GM19328 (cell line): ENCODE data around the gene DUSP10.

Source experiments
- ATAC-seq: cut with Tn5 transposase; IDR thresholded peaks from one replicate; pipeline ENCODE4 v1.9.1; 2021; ENCODE audit warnings: mild to moderate bottlenecking, moderate library complexity; ENCODE audit not compliant: unreplicated experiment

The DUSP10 gene

DNA sequence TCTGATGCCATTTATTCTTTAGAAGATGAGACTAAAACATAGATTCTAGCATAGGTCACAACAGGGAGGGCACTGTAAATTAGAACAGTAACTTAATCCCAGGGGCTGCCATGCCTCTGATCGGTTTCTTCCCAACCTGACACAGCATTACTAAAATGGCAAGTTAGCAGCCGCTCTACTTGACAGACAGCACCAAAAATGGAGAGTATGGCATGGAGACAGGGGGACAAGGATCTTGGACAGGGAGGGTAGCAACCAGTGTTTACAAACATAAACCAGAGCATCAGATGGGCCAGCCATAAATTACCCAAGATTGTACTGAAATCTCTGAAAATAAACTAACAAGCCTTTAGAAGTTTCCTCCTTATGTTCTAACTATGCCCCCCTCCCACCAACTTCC is 5.9 kb downstream of the DUSP10 start:
- ATAC-seq = no peak

GRCh38 chr1:221734187-221734586 is 7.7 kb downstream of the DUSP10 start:
- ATAC-seq = no peak

- ATAC-seq = no peak
Measured at GRCh38 chr1:221732052-221732451, 9.8 kb downstream of the DUSP10 start.

DNA sequence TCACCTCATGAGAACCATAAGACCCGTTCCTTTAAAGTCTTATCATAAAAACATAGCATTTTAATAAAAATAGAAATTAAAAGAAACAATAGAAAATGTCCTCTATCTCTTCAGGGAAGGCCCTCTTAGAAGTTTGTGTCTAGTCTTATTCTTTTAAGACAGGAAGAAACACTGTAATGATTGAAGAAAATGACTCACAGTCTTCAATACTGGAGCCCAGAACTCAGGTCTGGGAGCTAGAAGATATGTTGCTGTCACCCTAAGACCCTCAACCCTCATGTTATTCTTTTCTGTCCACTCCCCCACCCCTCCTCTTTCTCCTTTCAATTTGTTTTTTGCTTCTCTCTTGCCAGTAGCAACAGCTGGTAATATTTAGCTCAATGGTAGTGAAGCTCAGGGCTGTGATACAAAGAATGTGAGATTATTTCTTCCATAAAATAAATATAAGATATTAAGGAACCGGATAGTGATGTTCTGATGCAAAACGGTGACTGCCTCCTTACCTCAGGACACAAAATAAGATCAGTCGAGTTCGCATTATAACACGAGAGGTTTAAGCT is 12.0 kb downstream of the DUSP10 start:
- ATAC-seq = no peak

DNA sequence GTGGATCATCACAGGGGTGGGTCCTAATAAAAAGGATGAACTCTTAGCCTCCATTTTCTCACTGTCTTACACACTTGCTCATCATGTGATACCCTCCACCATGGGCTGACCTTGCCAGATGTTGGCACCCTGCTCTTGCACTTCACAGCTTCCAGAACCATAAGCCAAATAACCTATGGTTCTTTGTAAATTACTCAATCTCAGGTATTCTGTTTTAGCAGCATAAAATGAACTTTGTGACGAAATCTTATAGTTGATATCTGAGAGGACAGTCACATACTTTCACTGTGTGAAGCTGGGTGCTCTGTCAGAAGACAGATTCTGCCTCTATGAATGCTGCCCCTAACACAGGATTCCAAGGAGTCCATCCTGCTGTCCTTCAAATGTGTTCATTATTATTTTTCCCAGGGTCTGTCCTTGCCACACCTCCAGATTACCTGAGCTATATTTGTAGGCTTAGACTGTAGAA is 13.8 kb downstream of the DUSP10 start:
- no peak for ATAC-seq

DNA sequence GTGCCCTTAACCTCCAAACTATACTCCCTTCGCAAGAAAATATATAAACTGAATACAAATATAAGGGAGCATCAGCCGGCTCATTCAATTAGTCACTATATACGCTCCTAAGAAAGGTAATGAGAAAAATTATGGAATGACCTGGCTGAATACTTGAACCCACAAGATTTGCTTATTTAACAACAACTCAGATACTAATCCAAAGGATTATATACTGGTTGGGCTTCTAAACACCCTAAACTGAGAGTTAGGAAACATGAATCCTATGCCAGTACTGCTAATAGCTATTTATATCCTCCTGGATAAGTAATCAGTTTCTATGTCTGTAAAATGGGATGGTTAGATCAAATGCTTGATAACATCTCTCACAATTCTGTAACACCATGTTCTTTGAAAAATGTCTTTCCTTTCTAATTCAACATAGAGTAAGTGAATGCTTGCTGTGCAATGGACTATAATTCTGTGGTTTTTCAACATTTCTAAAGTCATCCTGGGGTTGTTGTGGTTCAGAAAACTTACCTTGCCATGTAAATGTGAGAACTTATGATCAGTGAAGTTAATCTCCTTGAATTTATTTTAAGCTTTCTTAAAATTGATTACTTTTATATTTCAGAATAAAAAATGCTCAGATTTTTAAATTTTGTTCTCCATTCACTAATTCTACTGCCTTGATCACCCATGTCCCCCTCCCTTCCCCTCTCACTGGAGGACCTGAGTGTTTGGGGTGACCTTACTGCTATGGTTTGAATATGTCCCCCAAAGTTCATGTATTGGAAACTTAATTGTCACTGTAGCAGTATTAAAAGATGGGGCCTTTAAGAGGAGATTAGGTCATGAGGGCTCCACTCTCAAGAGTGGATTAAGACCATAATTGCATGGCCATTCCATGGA is 14.5 kb downstream of the DUSP10 start:
- ATAC-seq = no peak

DNA sequence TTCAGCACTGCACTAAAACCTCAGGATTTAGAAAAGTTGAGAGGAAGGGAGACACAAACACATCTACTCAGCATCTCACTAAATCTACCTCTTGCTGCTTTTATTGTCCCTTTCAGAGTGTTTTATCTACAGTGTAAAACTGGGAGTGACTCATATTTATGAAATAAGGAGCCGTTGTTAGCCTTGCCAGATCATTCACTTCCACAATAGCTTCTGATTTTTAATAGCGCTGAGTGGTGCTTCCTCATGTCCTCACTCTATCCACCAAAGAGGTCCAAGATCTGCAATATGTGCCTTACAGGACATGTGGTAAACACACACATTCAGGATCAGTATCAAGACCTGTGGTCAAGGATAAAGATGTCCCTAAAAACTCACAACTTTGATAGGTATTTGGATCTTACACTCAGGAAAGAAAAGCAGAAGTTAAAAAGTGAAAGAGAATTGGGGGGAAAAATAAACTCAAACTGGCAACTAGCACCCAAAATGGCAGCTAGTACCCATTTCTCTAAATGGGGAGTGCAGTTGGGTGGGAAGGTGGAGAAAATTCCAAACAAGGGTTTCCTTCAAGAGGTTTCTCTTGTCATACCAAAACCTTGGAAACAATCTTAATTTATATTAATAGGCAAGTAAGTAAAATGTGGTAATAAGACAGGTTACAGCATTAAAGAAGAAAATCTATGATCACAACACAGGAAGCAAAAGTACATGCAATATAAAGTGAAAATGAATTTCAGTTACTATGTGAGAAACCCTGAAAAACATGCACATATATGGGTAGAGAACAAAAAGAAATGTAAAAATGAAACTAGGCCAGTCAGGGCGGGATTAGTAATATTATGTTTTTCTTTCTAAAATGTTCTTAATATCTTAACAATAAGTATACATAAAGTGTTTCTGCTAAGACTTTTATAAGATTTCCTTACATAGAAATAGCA is 15.9 kb downstream of the DUSP10 start:
- peak; percentile 41 for ATAC-seq

- ATAC-seq = no peak
Measured at GRCh38 chr1:221724931-221725605, 16.8 kb downstream of the DUSP10 start.

- no peak for ATAC-seq
Measured at GRCh38 chr1:221723848-221724236, 18.0 kb downstream of the DUSP10 start.

GRCh38 chr1:221723018-221723847 is 18.7 kb downstream of the DUSP10 start:
- ATAC-seq = no peak

- no peak for ATAC-seq
Measured at GRCh38 chr1:221722254-221723017, 19.5 kb downstream of the DUSP10 start.

DNA sequence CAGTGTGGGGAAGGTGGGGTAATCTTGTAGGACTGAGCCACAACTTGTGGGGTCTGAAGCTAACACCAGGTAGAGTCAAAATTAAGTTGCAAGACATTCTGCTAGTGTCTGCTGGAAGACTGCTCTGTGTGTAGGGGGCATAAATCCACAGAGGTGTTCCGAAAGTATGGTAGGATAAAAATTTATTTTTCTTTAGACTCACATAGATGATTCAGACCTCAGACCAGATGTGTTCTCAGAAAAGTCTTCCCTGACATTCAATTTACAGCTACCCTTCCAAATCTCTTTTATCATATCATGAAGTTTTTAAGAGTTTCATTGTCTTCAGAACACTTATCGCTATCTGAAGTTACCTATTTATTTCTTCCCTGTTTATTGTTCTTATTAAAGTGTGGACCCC is 21.3 kb downstream of the DUSP10 start:
- no peak for ATAC-seq

DNA sequence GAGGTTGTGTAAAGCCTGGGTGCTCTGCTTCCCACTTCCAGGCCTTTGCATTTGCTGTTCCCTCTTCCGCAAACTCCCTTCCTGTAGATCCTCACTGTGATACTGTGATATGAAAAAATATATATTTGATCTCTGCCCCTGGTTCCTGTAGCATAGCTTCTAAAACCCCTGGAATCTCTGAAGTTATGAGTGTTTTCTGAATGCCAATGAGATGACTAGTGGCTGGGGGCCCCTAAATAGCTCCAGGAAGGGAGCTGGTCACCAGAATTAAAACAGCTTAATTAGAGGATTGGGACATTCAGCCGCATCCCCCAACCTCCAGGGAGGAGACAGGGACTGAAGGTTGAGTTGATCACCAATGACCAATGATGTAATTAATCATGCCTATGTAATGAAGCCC is 21.9 kb downstream of the DUSP10 start:
- ATAC-seq = no peak

DNA sequence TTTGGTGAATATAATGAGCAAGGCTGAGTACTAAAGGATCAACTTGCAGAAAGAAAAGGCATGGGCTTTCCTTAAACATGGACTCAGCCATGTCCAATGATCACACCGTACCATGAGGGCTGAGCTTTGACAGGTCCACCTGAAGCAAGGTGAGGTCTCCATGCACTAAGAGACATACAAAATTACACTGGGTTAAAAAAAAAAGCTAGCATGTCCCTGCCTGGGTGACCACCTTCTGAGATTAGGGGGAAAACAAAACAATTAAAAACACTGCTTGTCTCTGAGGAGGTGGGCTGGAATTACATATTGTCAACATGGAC is 22.7 kb downstream of the DUSP10 start:
- ATAC-seq = no peak

GRCh38 chr1:221718381-221719277 is 23.3 kb downstream of the DUSP10 start:
- no peak for ATAC-seq

DNA sequence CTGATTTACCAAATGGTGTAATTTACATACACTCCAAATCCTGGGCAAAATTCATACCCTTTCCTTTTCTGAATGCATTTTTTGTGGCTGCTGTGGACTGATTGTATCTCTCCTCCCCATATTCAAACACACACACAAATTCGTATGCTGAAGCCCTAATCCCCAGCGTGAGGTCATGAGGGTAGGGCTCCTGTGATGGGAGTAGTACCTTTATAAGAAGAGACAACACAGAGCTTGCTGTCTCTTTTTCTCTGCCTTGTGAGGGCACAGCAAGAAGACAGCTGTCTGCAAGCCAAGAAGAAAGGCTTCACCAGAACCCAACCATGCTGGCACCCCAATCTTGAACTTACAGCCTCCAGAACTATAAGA is 24.4 kb downstream of the DUSP10 start:
- no peak for ATAC-seq

DNA sequence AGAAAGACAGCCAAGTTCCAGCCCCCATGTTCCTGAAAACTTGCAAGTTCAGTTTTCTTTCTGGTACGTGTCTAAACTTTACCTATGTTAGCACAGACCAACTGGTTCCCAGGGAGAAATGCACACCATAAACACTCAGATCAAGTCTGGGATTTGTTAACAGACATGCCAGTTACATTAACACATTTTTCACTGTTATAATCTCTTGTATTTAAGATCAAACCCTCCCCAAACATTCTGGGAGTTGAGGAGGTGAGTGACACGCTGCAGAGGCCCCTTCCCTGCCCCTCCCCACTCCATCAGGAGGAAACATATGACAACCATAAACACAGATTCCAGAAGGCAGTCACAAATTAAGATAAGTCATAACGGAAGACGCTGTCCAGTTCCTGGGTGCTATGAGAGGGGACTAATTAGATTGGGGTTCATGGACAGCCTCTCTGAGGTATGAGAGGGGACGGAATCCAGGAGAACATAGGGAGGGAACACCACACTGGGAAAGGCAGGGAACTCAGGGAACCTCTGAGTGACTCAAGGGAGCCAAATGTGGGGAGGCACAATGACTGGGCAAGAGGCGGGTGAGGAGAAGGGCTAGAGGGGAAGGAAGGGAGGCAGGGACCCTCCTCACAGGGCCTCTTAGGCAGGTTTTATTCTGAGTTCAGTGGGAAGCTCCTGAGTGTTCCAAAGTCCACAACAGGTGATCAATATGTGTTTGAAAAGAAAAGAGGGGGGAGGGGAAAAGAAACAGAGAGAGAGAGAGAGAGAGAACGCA is 25.0 kb downstream of the DUSP10 start:
- ATAC-seq = no peak
